ENCODE results near the gene LBX1.

DNA sequence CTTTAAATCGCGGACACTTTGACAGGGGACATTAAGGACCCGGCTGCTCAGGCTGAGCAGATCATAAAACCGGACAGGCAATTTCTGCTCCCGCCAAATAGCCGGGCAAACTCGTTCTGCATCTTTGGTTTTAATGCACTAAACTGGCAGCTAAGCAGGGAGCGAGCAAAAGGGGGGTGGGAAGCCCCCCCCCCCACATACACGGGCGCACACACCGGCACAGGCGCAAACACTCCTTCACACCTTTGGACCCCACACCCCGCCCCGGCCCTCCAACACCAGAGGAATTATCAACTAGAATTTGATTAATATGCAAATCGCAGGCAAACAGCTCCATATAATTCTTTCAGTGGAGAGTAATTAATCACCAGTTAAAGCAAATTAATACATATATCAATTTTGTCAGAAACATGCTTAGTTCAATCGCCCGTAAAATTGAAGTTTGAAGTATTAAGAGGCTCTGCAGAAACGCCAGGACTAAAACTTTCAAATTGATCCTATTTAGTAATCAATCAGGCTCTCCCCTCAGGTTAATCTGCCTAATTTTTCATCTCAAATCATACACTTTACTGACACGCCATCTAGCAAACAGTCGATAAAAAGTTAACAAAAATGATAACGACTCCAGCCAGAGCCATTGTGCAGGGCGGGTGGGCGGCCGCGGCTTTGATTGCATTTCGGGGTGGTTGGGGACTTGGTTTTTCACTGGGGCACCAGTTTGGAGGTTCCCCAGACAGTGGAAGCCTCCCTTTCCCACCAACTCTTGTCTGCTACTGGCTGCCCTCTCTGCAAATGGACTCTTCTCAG is 9.9 kb downstream of the LBX1 start:
- TF ChIP-seq POLR2A (IDR thresholded peaks at IDR 0.05; ENCODE audit: low read length), result no peak
- no peak for TF ChIP-seq GATA1 (IDR thresholded peaks at IDR 0.05; ENCODE audit: low read depth, low read length)

Measured in erythroblast (primary cell).